Cardiac fibroblast (primary cell): Measurements from ENCODE around the gene RIT2.

Experiments
- DNase-seq, 2 donors: peaks; one replicate each; pipeline versions ENCODE4 v3.0.0 to v3.0.0-alpha.2; 2010; ENCODE audit warnings: low read depth in 2 of 2
- H3K4me3 ChIP-seq, 2 donors: replicated peaks in 1 of 2; 1 replicate in 1 of 2; 2 replicates in 1 of 2; pipeline ENCODE4 v1.5.1; 2011; ENCODE audit warnings: low read depth in 2 of 2, low read length in 2 of 2, mild to moderate bottlenecking in 2 of 2, moderate library complexity in 1 of 2
- TF ChIP-seq, protein P1 (sequence below): IDR thresholded peaks from one replicate; pipeline ENCODE4 v1.5.1; 2011; ENCODE audit warnings: low read depth, mild to moderate bottlenecking, low read length, inconsistent platforms

Gene RIT2

DNA sequence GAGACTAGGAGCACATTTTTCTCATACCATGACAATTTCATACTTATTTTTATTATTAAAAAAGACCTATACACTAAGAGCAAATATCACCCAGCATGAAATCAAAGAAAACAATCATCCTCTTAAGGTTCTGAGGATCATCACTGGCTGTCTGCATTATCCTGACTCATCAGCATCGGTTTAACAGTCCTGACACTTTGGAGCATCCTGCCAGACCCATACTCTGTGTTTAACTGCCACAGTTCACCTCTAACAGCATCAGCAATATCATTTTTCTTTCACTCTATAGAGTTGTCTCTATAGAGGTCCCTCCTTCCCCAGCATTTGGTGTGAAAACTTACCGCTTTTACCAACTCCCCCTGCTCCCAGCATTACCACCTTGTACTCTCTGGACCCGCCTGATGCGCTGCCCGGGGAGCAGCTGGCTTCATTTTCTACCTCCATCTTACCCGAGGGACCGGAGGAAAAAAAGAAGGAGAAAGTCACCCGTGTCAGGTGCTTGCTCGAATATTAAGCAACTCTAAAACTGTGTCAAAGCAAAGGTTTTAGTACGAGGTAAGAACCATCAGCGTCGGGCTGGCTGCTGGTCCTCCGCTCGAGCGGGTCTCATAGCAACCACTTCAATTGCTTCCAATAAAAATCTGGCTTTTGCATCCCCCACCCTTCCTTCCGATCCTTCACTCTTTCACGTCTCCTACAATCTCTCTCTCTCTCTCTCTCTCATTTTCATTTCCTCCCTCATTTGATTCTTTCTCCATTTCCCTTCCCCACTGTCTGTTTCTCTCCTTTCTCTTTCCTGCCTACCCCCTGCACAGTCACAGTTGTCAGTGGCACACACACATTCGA is at the start of gene RIT2:
Gene RIT2 (minus strand): TSS at position 610 of the 846 bp plus-strand sequence.
- H3K4me3 ChIP-seq: no peak within 1 kb of the TSS
- TF ChIP-seq, protein P1, sequence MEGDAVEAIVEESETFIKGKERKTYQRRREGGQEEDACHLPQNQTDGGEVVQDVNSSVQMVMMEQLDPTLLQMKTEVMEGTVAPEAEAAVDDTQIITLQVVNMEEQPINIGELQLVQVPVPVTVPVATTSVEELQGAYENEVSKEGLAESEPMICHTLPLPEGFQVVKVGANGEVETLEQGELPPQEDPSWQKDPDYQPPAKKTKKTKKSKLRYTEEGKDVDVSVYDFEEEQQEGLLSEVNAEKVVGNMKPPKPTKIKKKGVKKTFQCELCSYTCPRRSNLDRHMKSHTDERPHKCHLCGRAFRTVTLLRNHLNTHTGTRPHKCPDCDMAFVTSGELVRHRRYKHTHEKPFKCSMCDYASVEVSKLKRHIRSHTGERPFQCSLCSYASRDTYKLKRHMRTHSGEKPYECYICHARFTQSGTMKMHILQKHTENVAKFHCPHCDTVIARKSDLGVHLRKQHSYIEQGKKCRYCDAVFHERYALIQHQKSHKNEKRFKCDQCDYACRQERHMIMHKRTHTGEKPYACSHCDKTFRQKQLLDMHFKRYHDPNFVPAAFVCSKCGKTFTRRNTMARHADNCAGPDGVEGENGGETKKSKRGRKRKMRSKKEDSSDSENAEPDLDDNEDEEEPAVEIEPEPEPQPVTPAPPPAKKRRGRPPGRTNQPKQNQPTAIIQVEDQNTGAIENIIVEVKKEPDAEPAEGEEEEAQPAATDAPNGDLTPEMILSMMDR: no peak
- DNase-seq: no peak

DNA sequence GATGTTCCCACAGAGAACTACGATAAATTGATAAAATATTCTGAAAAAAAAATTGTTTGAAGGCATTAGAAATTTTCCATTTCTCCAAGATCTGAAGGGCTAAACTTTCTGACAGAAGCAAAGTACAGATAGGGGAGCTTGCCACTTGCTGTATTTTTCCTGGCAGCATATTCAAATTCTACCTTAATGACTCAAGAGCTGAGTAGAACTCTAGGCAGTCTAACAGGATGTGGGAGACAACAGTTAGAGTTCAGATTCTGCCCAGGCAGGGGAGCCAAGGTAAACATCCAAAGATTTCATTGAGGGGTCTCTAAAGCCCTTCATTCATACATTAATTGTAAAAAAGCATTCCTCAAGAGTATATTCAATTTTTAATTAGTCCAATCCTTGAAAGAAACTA is 46.0 kb upstream of the RIT2 start:
- TF ChIP-seq, protein P1: no peak
- H3K4me3 ChIP-seq: no peak overlapping the region

DNA sequence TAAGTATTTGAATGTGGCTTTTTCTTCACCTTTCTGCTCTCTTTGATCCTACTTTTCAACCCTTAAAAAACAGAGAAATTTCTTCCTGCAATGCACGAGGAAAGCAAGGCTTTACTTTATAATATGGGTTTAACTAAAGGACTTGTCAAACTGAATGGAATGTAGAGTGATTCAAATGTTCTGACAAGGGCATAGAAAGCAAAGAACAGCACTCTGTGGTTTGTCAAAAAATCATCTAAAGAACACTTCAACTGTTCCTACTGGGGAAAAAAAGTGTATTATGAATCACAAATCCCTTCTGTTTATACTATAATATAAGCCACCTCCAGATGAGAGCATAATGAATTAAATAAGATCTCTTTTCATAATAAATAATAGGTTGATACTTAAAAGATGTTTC is 45.0 kb upstream of the RIT2 start:
- H3K4me3 ChIP-seq: no peak overlapping the region

More for the DNA sequence above, 46.0 kb upstream of the RIT2 start:
- DNase-seq: peak; percentile 65 to 88

DNA sequence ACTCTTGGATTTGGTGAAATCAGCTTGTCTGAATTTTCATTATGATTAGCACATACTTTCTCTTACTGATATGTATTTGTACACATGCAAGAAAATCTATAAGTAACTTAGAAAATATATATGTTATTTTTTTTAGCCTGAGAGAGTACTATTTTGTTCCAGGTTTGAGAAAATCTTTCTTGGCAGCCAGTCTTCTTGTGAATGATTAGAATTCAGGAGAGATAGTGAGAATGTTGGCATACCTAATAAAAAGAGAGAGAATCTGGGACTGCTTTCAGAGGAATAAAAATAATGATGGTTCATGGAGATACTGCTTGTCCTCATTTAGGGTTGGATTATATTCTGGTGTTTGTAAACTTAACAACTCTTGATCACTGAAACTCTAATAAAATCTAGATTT is 44.4 kb upstream of the RIT2 start:
- DNase-seq: peak in 1 of 2 donors; percentile 5
- H3K4me3 ChIP-seq: no peak overlapping the region
- TF ChIP-seq, protein P1: no peak

More for the DNA sequence above, 45.0 kb upstream of the RIT2 start:
- TF ChIP-seq, protein P1: no peak
- DNase-seq: peak; percentile 45 to 82

DNA sequence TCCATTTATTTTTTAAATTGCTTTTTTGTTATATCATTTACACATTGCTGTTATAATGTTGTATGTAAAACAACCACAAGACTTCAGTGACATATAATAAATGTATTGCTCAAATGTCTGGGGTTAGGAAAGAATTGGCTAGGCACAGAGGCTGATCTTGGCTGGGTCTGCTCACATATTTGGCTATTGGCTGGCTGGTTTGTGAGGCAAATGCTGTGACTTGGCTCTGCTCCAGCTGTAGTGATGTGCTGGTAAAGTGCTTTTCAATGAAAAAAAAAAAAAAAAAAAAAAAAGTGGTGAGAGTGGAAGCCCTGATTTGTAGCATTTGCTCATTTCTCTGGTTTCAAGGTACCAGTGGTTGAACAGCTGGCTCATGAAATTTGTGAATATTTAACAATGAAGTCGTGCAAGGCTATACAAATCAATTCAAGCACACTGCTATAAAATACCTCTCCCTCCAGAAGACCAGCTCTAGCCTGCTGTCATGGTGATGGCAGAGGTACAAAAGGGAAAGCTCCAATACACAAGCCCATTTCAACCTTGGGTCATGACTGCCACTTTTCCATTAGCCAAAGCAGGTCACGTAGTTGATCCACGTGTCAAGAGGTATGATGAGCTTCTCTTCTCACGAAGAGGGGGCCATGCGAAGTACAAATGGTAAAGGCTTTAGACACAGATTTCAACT is 43.7 kb upstream of the RIT2 start:
- H3K4me3 ChIP-seq: no peak overlapping the region
- DNase-seq: peak; percentile 85 to 87
- TF ChIP-seq, protein P1: no peak

DNA sequence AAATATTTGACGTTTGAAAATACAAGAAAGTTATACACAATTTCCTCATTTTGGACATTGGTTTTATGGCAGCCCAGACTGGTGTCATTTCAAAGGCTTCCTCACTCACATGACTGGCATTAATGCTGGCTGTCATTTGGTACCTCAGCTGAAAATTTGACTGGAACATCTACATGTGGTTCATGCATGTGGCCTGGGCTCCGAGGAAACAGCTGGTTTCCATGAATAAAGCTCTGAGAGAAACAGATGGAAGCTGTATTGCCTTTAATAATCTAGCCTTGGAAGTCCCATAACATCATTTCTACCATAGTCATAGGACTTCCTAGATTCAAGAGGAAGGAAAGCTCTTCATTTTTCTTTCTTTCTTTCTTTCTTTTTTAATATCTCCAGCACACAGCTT is 42.9 kb upstream of the RIT2 start:
- TF ChIP-seq, protein P1: no peak
- H3K4me3 ChIP-seq: no peak overlapping the region
- no peak for DNase-seq
